HG02798 (cell line): Measurements from ENCODE around the gene LRRC49.
"Not testable (repeated sequence)": the region's sequence is repeated elsewhere in the genome, so short reads cannot be mapped to it uniquely, and the experiment has no call there.

Experiments used
- ATAC-seq: cut with Tn5 transposase; IDR thresholded peaks from one replicate; pipeline ENCODE4 v1.9.1; 2021; ENCODE audit warnings: mild to moderate bottlenecking; ENCODE audit not compliant: unreplicated experiment, poor library complexity

LRRC49 gene

DNA sequence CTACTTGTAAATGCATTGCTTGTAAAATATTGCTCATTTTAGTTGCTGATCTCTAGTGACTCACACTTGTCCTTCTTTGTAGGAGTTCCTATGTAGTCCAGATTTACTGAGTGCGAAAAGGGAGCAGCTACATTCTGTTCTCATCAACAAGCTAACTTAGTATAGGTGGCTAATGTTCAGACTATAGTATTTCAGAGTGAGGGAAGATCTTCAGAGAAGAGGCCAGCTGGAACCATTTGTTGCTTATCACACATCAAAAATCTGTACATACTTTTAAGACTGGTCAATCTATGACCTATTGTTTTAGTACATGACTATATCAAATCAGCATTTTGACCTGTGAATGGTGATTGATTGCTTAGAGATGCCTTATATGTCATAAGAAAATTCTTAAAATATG lies 151.4 kb downstream of the LRRC49 start:
- ATAC-seq: no peak

- ATAC-seq: not testable (repeated sequence)
Measured at GRCh38 chr15:71046146-71046545, 153.5 kb downstream of the LRRC49 start.

DNA sequence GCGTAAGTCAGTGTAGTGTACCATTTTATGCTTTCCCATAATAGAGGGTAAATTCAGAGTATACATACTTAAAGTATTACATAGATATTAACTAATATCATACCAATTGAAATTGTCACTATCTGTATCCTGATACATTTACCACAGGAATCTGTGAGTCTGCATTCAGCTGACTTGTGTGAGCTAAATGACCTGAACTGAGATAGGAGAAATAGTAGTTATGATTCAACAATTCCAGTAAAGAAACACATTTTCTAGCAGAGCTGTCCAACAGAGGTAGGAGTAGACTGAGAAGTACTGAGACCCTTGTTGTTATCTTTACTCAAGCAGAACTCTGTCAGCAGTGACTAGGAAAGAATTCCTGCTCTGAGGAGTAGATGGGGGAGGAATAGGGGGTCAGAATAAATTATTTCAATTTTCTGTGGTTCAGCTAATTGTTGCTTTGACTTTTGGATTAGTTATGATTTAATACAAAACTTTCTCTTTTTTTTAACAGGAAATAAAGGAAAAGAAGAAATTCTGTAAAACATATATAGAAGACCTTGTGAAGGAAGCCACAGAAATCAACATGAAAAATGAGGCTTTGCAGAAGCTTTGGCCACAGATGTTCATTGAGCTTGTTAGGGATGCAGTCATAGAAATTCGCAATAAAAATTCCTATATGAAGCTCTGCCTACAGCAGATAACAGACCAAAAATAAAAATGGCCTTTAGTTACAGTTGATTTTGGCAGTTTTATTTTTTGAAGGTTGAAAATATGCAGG lies 156.5 kb downstream of the LRRC49 start:
- ATAC-seq: no peak

- no peak for ATAC-seq
Measured at GRCh38 chr15:71049706-71050422, 157.2 kb downstream of the LRRC49 start.

DNA sequence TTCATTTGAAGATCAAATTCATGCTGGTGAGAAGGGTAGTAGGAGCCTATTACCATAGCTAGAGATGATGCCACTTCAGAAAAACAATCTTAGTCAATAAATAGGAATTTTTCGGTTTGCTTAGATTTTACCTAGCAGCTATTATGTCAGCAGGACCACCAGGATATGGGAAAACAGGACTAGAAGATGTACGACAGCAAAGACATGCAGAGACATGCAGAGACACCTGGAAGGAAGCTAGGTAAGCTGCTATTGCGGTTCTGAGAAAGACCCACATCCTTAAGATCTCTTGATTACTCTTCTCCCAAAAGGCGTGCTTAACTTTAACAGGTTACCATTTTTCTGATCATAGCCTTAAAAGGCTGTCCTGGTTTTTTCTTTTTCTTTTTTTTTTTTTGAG lies 157.8 kb downstream of the LRRC49 start:
- ATAC-seq: no peak

GRCh38 chr15:71051539-71051938 lies 158.9 kb downstream of the LRRC49 start:
- ATAC-seq: no peak

DNA sequence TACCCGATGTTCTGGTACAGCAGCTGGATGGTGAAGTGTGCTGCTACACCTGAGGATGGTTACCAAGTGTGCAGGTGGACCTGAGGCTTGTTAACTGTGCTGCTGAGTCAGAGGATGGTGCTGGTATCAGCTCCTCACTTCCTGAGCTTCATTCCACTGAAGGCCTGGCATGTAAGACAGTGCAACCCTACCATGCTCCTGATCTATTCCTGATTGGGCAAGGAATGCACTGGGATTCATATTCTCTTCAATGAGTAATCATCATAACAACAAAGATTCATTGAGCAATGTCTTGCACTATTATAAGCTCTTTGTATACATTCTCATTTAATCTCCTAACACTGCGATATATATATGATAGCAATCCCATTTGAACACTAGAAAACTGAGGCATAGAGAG lies 159.7 kb downstream of the LRRC49 start:
- no peak for ATAC-seq

- no peak for ATAC-seq
Measured at GRCh38 chr15:71054286-71054952, 161.8 kb downstream of the LRRC49 start.

DNA sequence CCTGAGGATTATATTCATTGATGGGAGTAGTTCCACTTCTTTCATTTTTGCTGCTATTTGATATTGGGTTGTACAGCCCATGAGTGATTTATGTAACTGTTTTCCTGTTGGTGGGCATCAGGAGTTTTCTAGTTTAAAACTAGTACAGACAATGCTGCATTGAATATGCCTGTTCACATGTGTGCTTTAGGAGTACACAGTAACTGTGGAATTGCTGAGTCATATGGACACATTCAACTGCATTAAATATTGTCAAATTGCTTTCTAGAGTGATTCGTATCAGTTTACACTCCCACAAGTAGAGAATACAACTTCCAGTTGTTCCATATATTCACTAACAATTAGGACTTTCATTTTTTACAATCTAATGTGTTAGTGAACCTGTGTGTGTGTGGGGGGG lies 162.8 kb downstream of the LRRC49 start:
- ATAC-seq: no peak

DNA sequence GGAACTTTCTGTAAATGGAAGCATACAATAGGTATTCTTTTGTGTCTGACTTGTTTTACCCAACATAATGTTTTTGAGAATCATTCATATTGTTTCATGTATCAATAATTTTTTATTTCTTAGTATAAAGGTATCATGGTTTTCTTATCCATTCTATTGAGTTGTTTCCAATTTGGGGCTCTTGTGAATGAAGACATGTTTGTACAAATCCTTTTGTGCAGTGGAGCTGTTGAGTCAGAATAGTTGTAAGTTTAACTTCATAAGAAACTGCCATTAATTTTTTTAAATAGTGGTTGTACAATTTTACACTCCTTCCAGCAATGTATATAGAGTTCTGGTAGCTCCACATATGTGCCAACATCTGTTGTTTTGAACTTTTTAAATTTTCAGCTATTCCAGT lies 163.5 kb downstream of the LRRC49 start:
- no peak for ATAC-seq

DNA sequence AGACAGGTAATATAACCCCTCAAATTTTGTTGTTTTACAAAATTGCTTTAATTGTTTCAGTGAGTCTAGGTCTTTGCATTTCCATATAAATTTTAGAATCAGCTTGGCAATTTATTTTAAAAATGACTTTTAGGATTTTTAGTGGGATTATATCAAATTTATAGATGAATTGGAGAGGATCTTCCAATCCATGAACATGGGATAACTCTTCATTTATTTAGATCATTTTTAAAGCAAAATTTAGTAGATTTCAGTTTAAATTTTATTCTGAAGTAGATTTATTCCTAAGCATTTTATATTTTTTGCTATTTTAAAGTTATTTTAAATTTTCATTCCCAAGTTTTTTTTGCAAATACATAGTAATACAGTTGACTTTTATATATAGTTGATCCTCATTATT lies 164.5 kb downstream of the LRRC49 start:
- ATAC-seq: no peak

DNA sequence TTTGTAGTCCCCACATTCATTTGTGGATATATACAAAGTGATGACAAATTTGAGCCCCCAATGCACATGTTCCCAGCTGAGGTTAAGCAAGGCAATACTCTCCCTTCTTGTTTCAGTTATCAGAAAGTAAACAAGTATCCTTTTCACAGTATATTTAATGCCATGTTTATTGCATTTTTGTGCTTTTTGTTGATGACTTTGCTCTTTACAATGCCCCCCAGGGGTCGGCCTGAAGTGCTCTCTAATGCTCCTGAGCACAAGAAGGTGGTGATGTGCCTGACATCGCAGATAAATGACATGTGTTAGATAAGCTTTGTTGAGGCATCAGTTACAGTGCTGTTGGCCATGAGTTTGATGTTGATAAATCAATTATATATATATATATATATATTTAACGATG lies 165.0 kb downstream of the LRRC49 start:
- no peak for ATAC-seq

DNA sequence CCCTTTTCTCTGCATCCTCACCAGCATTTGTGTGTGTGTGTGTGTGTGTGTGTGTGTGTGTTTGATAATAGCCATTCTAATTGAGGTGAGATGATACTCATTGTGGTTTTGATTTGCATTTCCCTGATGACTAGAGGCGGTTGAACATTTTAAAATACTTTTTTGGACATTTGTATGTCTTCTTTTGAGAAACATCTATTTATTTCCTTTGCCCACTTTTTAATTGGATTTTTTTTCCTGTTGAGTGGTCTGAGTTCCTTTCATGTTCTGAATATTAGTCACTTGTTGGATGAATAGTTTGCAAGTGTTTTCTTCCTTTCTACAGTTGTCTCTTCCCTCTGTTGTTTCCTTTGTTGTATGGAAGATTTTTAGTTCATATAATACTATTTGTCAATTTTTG lies 168.4 kb downstream of the LRRC49 start:
- ATAC-seq: no peak

DNA sequence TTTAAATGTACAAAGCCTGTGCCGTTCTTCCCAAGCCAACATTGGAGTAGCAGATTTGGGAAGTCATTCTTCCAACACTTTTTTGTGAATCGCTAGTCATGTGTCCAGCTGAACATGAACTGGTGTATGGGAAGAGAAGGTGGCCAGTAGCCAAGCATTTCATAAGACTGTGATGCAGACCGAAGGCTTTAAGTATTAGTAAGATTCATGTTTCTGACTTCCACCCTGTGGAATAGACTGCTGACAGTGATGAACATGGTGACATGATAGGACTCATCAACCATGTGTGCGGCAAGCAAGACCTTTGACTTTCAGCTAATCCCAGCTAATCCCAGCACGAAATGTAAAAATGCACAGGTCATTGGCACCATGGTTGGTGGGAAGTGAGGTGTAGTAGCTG lies 174.4 kb downstream of the LRRC49 start:
- ATAC-seq: no peak

- no peak for ATAC-seq
Measured at GRCh38 chr15:71069693-71070092, 177.1 kb downstream of the LRRC49 start.

DNA sequence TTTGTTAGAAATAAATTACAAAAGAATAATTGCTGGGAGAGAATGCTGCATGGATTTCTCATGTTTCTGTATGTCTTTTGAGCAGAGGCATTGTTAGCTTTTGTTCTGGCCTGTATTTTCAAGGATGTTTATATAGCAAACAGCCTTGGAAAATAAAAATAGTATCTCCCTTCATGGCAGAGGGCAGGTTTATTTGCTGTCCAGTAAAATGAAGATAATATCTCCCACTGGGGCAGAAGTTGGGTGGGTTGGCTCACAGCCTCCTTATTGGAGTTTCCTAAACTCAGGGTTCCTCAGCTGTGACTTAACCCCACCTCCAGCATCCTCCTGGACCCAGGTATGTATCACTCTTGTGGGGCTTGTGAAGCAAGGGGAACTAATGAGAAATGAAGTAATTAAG lies 178.9 kb downstream of the LRRC49 start:
- ATAC-seq: no peak

DNA sequence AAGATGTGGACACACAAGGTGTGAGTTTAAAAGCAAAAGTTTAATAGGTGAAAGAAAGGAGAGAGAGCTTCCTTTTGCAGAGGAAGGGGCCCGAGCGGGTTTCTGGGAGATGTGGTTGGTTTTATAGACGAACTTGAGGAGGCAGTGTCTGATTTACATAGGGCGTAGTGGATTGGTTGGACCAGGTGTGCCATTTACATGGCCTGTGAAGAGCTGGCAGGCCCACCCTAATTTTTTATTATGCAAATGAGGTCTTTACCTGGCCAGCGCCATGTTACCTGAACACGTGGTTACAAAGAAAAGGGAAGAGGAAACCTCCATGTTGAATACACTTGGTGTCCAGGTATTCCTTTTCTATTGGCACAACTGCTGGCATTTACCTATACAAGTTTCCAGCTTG lies 179.8 kb downstream of the LRRC49 start:
- ATAC-seq: no peak

- no peak for ATAC-seq
Measured at GRCh38 chr15:71078506-71079207, 186.0 kb downstream of the LRRC49 start.

DNA sequence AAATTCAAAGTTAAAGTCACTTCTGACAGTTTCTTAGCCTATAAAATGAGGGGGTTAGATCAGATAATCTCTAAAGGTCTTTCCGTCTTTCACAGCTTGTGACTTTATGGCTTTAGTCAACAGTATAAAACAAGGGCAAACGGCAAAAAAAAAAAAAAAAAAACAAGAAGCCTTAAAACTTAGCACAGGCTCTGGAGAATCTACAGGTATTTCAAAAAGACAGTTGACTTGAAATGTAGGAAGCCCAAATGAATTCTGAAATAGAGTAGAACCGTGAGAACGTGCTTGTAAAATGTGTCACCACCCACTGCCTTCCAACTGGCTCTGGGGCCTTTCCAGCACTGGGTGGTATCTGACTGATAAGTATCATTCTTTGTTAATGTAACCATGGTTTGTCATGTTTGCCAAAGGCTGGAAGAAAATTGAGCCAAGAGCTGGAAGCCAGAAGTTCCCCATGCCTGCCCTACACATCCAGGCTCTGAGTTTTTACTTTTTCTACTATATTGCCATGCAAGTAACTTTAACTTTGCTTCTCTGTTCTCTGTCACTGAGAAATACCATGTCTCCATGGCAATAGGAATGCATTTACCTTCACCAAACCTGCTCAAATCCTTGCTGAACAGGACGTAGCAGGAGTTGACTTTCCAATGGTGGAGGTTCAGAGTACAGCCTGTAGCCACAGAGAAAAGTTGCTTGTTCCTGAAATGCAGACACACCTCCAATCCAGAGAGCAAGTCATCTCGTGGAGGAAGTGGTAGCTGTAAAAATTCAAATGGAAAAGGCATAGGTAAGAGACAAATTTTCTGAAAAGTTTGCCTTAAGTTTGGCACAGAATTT lies 186.8 kb downstream of the LRRC49 start:
- ATAC-seq: no peak

DNA sequence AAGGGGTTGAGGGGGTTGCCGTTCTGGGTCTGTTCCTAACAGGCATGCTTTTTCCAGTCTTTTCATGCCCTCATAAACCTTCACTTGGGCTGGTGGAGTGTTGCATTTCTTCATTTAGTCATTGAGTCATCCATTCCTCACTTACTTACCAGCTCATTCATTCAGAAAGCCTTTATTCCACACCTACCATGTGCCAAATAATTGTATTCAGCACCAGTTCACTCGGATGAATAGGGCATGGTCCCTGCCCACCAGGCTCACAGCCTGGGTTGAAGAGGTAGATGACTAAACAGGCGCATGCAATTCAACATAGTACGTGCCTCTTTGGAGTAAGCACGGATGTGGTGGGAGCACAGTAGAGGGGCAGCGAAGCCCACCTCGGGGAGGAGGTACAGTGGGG lies 187.5 kb downstream of the LRRC49 start:
- ATAC-seq: no peak
